Esophagus muscularis mucosa (tissue), 3 donors: ENCODE data around the gene SLC4A3.

Experiments used
- POLR2A ChIP-seq: fragments of 450-650 bp; IDR thresholded peaks from one replicate; pipeline ENCODE4 v1.6.1; 2017; ENCODE audit warnings: antibody characterized with exemption, moderate library complexity, mild to moderate bottlenecking, low read depth
- POLR2AphosphoS5 ChIP-seq, 2 donors: sonication (generic); formaldehyde crosslinking; IDR thresholded peaks; one replicate each; pipeline ENCODE4 v1.6.1; 2017; ENCODE audit warnings: antibody characterized with exemption in 2 of 2
- TF ChIP-seq, protein P1 (sequence below), 3 experiments: fragments of 200-600 bp in 2 of 3; fragments of 450-650 bp in 1 of 3; sonication (generic) in 2 of 3; IDR thresholded peaks; one replicate each; pipeline ENCODE4 v1.5.1; 2017 to 2019; ENCODE audit warnings: antibody characterized with exemption in 3 of 3, mild to moderate bottlenecking in 2 of 3, moderate library complexity in 1 of 3

- TF ChIP-seq, protein P1, sequence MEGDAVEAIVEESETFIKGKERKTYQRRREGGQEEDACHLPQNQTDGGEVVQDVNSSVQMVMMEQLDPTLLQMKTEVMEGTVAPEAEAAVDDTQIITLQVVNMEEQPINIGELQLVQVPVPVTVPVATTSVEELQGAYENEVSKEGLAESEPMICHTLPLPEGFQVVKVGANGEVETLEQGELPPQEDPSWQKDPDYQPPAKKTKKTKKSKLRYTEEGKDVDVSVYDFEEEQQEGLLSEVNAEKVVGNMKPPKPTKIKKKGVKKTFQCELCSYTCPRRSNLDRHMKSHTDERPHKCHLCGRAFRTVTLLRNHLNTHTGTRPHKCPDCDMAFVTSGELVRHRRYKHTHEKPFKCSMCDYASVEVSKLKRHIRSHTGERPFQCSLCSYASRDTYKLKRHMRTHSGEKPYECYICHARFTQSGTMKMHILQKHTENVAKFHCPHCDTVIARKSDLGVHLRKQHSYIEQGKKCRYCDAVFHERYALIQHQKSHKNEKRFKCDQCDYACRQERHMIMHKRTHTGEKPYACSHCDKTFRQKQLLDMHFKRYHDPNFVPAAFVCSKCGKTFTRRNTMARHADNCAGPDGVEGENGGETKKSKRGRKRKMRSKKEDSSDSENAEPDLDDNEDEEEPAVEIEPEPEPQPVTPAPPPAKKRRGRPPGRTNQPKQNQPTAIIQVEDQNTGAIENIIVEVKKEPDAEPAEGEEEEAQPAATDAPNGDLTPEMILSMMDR (IDR thresholded peaks at IDR 0.05): no peak
- TF ChIP-seq POLR2AphosphoS5 (IDR thresholded peaks at IDR 0.05) (no peak), POLR2A (no peak)
Observed at GRCh38 chr2:219638948-219639755, 11.7 kb downstream of the SLC4A3 start.
